ENCODE measurements around the gene MYH6.

MYH6 gene

GRCh38 chr14:23375527-23376251, 32.4 kb downstream of the MYH6 start:
- DNase-seq: no peak

GRCh38 chr14:23373041-23373440, 35.0 kb downstream of the MYH6 start:
- DNase-seq: no peak

DNA sequence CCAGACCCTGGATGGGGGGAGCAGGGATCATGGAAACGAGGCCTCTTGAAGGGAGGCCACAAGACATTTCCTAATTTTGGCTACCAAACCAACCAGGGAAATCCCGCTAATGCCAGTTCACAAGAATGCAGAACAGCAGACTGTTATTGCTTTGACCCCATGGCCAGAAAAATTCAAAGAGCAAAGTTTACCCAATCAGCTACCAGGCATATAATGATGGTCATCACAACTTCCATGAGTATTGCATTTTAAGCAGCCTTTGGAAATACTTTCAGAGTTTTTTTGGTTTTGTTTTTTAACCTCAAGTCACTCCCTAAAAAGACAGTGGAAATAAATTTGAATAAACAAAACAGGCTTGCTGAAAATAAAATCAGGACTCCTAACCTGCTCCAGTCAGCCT, 35.6 kb downstream of the MYH6 start, which contains the start of gene IL25:
IL25 (plus strand) TSS at position 301 of the 400 bp plus-strand sequence.
- DNase-seq: no peak

GRCh38 chr14:23371865-23372264, 36.2 kb downstream of the MYH6 start:
- DNase-seq: no peak

DNA sequence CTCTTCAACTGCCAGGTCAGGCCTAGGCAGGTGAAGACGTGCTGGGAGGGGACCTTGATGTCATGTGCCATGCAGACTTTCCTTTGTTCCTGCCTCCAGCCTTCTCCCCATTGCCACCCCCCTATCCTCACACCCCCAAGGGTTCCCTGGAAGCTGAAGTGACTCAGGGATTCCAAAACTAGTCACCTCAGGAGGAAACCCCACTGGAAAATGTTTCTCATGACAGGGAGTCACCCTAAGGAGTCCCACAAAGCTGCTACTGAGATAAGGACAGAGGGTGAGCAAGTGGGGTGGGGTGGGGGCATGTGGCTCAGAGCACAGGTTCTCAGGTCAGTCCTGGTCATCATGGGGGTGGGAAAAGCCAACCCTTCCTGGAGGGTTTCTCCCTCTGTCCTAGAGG, 37.9 kb downstream of the MYH6 start:
- DNase-seq: no peak

- no peak for DNase-seq
Measured at GRCh38 chr14:23366426-23366921, 41.6 kb downstream of the MYH6 start.

GRCh38 chr14:23365732-23366425, 42.2 kb downstream of the MYH6 start:
- no peak for DNase-seq

DNA sequence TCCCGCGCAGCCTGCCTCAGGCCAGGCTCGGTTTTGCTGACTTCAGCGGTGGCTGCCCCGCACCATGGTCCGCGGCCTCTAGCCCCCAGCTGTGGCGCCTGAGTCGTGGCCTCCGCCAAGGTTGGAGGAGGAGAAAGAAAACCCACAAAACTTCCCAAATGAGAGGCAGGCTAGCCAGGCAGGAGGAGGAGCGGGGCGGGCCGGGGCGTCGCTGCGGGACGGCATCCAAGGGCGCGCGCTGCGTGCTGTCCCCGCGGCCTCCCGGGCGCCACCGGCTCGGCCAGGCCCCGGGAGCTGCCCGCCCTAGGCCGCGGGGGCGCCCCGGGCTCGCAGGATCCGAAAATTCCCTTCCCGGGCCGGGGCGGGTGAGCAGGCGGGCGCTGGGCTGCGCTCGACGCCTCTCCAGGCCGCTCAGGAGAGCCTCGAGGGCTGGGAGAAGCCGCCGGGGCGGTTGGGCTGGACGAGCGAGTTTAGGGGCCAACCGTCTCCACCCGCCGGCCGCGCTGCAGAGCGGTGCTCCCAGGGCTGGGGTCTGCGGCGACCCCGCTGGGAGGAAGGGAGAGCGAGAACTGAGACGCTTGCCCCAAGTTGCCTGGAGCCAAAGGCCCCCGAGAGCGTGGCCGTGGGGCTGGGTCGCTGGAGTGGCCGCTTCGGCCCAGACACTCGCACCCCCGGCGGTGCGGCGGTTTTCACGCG, 42.9 kb downstream of the MYH6 start, which contains the start of gene EFS:
EFS (minus strand) TSS at position 137 of the 696 bp plus-strand sequence. CDS start 147 bp downstream, outside the sequence.
- DNase-seq: no peak

DNA sequence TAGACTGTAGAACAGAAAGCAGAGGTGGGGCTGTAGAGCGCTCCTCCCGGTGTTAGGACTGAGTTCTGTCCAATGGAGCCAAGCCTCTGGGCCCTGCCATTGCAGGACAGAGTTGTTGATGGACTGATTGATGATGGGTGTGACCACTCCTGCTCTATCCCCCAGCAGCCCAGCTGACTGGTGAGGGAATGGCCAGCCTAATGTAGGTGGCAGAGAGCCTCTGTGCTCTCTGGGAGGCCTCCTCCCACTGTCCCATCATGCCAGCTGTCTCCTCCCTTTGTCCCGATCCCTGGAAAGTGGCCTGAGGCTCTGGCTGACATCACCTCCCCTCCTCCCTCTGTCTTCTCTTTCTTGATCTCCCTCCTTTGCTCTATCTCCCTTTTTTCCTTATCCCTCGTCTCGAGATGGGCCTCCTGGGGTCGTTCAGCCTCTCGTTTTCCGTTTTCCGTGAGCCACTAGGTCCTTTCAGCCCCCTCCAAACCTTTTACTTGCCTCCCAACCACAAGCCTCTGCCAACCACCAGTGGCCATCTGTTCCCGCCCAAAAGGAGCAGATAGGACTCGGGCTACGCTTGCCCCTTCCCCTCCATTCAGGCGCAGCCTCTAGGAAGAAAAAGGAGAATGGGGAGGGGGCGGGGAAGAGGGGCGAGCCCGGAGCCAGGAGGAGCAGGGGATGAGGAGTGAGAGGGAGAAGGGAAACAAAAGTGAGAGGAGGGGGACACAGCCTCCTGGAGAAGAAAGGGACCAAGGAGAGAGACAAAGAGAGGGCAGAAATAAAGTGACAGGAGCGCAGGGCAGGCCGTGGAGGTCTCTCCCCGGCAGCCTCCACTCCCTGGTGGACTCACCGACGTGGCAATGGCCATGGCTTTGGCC, 43.7 kb downstream of the MYH6 start:
- no peak for DNase-seq

GRCh38 chr14:23362200-23362599, 45.9 kb downstream of the MYH6 start:
- no peak for DNase-seq

DNA sequence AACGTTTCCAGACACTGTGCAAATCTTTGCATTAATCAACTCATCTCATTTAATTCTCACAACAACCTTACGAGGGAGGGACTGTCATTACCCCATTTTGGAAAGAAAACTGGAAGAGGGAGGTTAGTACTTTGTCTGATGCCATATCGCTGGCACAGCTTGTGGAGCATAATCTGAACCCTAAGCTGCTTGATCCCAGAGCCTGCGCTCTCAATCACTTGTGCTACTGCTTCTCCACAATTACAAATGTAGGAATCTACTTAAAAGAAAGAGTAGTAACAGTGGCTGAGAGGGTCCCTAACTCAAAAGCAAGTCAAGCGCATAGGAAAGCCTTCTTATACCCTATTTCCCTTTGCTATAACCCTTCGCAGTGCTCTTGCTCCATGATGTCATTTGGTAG, 46.3 kb downstream of the MYH6 start:
- DNase-seq: no peak

DNA sequence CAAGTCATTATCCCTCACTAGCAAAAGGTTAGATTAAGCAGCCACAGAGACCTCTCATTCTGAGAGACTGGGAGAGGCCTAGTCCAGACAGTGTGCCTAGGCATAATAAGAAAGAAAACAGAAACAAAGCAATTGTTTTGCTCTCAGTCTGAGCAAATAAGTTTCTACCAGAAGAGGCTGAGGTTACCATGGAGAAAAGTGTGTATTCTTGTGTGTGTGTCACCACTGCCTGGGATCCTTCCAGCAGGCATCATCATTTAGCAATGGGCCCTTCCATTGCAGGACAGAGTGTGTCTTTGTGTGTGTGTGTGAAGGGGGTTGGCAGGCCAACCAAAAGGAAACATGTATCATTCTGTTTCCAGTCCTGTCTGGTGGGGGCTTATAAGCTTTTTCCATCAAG, 46.8 kb downstream of the MYH6 start:
- no peak for DNase-seq

- no peak for DNase-seq
Measured at GRCh38 chr14:23360496-23360895, 47.6 kb downstream of the MYH6 start.

- no peak for DNase-seq
Measured at GRCh38 chr14:23359722-23360447, 48.2 kb downstream of the MYH6 start.

GRCh38 chr14:23359167-23359626, 48.9 kb downstream of the MYH6 start:
- DNase-seq: no peak

- no peak for DNase-seq
Measured at GRCh38 chr14:23358553-23359166, 49.4 kb downstream of the MYH6 start.

GRCh38 chr14:23358042-23358441, 50.0 kb downstream of the MYH6 start:
- no peak for DNase-seq

DNA sequence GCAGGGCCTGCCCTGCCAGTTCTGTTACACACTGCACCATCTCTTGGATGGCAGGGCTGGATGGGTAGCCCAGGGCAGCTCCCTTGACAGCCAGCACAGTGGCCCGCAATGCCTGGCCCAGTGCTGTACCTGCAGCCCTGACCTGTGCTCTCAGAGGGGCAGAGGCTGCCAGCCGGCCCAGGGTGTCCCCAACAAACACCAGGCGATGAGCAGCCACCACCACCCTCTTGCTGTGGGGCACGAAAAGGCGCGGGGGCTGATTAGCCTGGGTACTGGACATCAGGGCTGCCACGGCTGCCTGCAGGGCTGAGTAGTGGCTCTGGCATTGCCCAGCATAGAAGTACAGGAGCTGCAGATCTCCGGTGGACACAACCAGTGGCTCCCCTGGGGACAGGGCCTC, 50.8 kb downstream of the MYH6 start:
- DNase-seq: no peak

- no peak for DNase-seq
Measured at GRCh38 chr14:23356662-23357061, 51.4 kb downstream of the MYH6 start.

DNA sequence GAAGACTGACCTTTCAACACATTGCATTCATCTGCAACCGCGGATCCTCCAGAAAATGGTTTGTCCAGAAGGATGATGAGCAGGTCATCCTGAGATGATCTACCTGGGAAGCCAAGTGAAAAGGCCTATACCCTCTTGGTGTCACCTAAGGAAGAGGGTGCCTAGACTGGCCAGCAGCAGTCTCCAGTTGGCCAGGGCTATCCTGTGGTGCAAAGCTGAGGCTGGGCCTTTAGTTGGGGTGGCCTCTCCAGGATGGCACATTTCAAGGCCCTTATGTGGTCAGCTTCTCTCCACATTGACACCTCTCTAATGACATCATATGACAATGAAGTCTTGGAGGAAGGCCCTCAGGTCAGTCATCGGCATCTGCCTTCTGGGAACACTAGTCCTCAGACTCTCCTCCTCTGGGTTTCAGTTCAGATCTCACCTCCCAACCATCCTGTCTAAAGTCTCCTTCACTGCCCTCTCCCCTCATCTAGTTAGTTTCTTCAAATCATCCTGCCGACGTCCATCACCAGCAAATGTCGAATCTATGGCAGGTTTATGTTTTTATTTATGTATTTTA, 52.1 kb downstream of the MYH6 start:
- DNase-seq: no peak

DNA sequence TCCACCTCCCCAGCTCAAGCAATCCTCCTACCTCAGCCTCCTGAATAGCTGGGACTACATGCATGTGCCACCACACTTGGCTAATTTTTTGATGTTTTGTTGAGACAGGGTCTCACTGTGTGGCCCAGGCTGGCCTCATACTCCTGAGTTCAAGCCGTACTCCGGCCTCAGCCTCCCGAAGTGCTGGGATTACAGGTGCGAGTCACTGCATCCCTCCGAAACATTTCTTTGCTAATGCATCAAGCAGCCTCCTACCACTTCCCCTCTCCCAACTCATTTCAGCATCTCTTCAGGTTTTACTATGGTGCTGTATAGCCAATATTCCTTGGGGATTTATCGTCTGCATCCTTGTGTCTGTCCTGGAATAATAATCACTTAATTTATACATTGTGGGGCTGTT, 53.1 kb downstream of the MYH6 start:
- no peak for DNase-seq
